Upper lobe of left lung (tissue), 4 donors: Measurements from ENCODE around the gene POU3F1.

Experiments
- CTCF ChIP-seq, 6 experiments: fragments of 450-650 bp in 4 of 6; fragments of 200-600 bp in 2 of 6; sonication (generic) in 2 of 6; IDR thresholded peaks; one replicate each; pipeline ENCODE4 v1.5.1; 2016 to 2019; ENCODE audit warnings: antibody characterized with exemption in 6 of 6
- EP300 ChIP-seq, 4 donors: sonication (generic); formaldehyde crosslinking; IDR thresholded peaks; one replicate each; pipeline ENCODE4 v1.5.1; 2017; ENCODE audit warnings: antibody characterized with exemption in 4 of 4, control low read depth in 2 of 4
- POLR2A ChIP-seq, 4 donors: fragments of 450-650 bp; IDR thresholded peaks; one replicate each; pipeline ENCODE4 v1.5.1; 2016 to 2017; ENCODE audit warnings: antibody characterized with exemption in 4 of 4, mild to moderate bottlenecking in 2 of 4
- POLR2AphosphoS5 ChIP-seq, 2 donors: sonication (generic); formaldehyde crosslinking; IDR thresholded peaks; one replicate each; pipeline ENCODE4 v1.5.1; 2017; ENCODE audit warnings: antibody characterized with exemption in 2 of 2

- TF ChIP-seq POLR2A (IDR thresholded peaks at IDR 0.05) (no peak), CTCF (IDR thresholded peaks at IDR 0.05) (no peak), EP300 (IDR thresholded peaks at IDR 0.05) (no peak), POLR2AphosphoS5 (IDR thresholded peaks at IDR 0.05) (no peak)
These were observed 15.7 kb downstream of the POU3F1 start for GRCh38 chr1:38030596-38031512.
